SH-SY5Y (cell line): ENCODE data around the gene WBP2NL.

ENCODE experiments used
- GATA2 ChIP-seq: IDR thresholded peaks from 2 replicates; pipeline ENCODE4 v1.6.1; 2011; ENCODE audit warnings: mild to moderate bottlenecking, low read depth, low read length
- GATA3 ChIP-seq: IDR thresholded peaks from 2 replicates; pipeline ENCODE4 v1.6.1; 2011; ENCODE audit warnings: low read depth, mild to moderate bottlenecking, low read length, moderate library complexity

DNA sequence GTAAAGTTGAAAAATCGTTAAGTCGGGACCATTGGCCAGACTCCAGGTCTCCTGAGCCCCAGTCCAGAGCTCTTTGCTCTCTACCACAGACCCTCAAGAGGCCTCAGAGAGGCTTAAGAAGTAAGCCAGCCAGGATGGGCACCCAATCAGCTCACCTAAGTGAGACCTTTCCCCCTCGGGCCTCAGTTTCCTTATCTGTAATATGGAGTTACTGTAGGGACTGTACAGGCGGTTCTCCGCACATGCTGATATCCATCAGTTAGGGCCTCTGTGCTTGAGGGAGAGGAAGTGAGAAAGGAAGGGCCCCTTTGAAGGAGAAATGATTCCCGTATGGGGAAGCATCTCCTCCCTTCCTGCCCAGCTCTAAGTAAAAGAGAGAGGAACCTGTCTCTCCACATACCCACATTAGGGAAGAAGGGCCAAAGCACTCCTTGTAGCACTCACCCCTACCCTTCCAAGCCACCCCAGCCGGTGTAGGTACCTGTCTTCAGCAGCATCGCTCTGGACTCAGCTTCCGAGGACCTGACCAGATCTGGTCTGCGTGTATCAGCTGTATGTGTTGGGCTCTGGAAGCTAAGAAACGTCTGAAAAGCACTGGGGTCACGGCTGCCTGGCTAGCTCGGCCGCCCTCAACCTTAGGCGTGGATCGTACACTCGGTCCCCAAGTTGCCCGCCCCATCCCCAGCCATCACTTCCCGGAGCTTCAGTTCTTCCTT is 71.4 kb downstream of the WBP2NL start:
- TF ChIP-seq GATA2 = no peak
- no peak for TF ChIP-seq GATA3
